Liver (tissue), 9 donors: ENCODE results near the gene MTA3. TPM values are rescaled to one million over a fixed set of nuclear protein-coding genes. Genes with fewer than 3 reads are reported as not detected.
A peak's percentile ranks its signal among the peaks of the same experiment; 100 is the strongest.

Experiments used
- DNase-seq: peaks from one replicate; pipeline ENCODE4 v3.0.0-alpha.2; 2017; ENCODE audit warnings: low spot score
- H3K27ac ChIP-seq, 2 donors: one replicate each; pipeline ENCODE4 v1.7.0; 2013; ENCODE audit warnings: inconsistent platforms in 2 of 2, low read length in 2 of 2, control low read depth in 1 of 2, low read depth in 1 of 2, mild to moderate bottlenecking in 1 of 2
- H3K27me3 ChIP-seq, 4 donors: one replicate each; pipeline versions ENCODE4 v1.6.1 to v1.7.0; 2013; ENCODE audit warnings: low read length in 3 of 4, inconsistent platforms in 1 of 4, mild to moderate bottlenecking in 1 of 4, moderate library complexity in 1 of 4; ENCODE audit not compliant: control insufficient read depth in 4 of 4, insufficient read depth in 4 of 4
- H3K36me3 ChIP-seq, 4 donors: one replicate each; pipeline versions ENCODE4 v1.6.1 to v1.7.0; 2013; ENCODE audit warnings: low read length in 3 of 4, mild to moderate bottlenecking in 3 of 4, low read depth in 1 of 4, moderate library complexity in 1 of 4; ENCODE audit not compliant: control insufficient read depth in 4 of 4, insufficient read depth in 3 of 4
- H3K4me1 ChIP-seq, 4 donors: one replicate each; pipeline versions ENCODE4 v1.6.1 to v1.7.0; 2013; ENCODE audit warnings: low read length in 3 of 4, mild to moderate bottlenecking in 3 of 4, moderate library complexity in 1 of 4; ENCODE audit not compliant: control insufficient read depth in 4 of 4, insufficient read depth in 4 of 4
- H3K4me3 ChIP-seq, 3 donors: one replicate each; pipeline versions ENCODE4 v1.6.1 to v1.7.0; 2013; ENCODE audit warnings: low read length in 3 of 3, control low read depth in 1 of 3, low read depth in 1 of 3, mild to moderate bottlenecking in 1 of 3
- H3K9ac ChIP-seq, 2 donors: one replicate each; pipeline ENCODE4 v1.7.0; 2013; ENCODE audit warnings: low read length in 2 of 2, mild to moderate bottlenecking in 2 of 2, moderate library complexity in 2 of 2, control low read depth in 1 of 2, low read depth in 1 of 2
- H3K9me3 ChIP-seq, 4 donors: one replicate each; pipeline versions ENCODE4 v1.6.1 to v1.7.0; 2013; ENCODE audit warnings: low read length in 3 of 4; ENCODE audit not compliant: control insufficient read depth in 4 of 4
- CTCF ChIP-seq: fragments of 150-350 bp; IDR thresholded peaks from 2 replicates; pipeline ENCODE4 v1.5.1; 2017; ENCODE audit warnings: improper control_type of control experiment, low read depth, low read length; ENCODE audit not compliant: missing input control
- EGR1 ChIP-seq, 2 donors: IDR thresholded peaks; 2 replicates each; pipeline ENCODE4 v1.6.1; 2016 to 2018; ENCODE audit warnings: antibody characterized with exemption in 2 of 2, low read depth in 2 of 2
- FOXA1 ChIP-seq: IDR thresholded peaks from 2 replicates; pipeline ENCODE4 v1.6.1; 2016; ENCODE audit warnings: antibody characterized with exemption
- FOXA2 ChIP-seq: IDR thresholded peaks from 2 replicates; pipeline ENCODE4 v1.6.1; 2016; ENCODE audit warnings: antibody characterized with exemption
- GABPA ChIP-seq, 2 donors: IDR thresholded peaks in 1 of 2; conservative IDR thresholded peaks in 1 of 2; 2 replicates each; pipeline ENCODE4 v1.6.1; 2016; ENCODE audit warnings: antibody characterized with exemption in 2 of 2, mild to moderate bottlenecking in 1 of 2, moderate library complexity in 1 of 2
- HNF4A ChIP-seq, 2 donors: conservative IDR thresholded peaks; 2 replicates each; pipeline ENCODE4 v1.6.1; 2016; ENCODE audit warnings: antibody characterized with exemption in 2 of 2, mild to moderate bottlenecking in 2 of 2
- HNF4G ChIP-seq: IDR thresholded peaks from 2 replicates; pipeline ENCODE4 v1.6.1; 2016; ENCODE audit warnings: antibody characterized with exemption
- JUND ChIP-seq, 2 donors: IDR thresholded peaks; 2 replicates each; pipeline ENCODE4 v1.6.1; 2016; ENCODE audit warnings: antibody characterized with exemption in 2 of 2
- MAX ChIP-seq: IDR thresholded peaks from 2 replicates; pipeline ENCODE4 v1.6.1; 2016; ENCODE audit warnings: antibody characterized with exemption
- RAD21 ChIP-seq, 2 donors: IDR thresholded peaks; 2 replicates each; pipeline ENCODE4 v1.6.1; 2016; ENCODE audit warnings: antibody characterized with exemption in 2 of 2, mild to moderate bottlenecking in 2 of 2
- REST ChIP-seq: IDR thresholded peaks from 2 replicates; pipeline ENCODE4 v1.6.1; 2016; ENCODE audit warnings: antibody characterized with exemption, mild to moderate bottlenecking
- RXRA ChIP-seq, 2 donors: IDR thresholded peaks; 2 replicates each; pipeline ENCODE4 v1.6.1; 2017 to 2018; ENCODE audit warnings: antibody characterized with exemption in 2 of 2, mild to moderate bottlenecking in 1 of 2
- SP1 ChIP-seq: IDR thresholded peaks from 2 replicates; pipeline ENCODE4 v1.6.1; 2018; ENCODE audit warnings: antibody characterized with exemption, mild to moderate bottlenecking
- TAF1 ChIP-seq: conservative IDR thresholded peaks from 2 replicates; pipeline ENCODE4 v1.6.1; 2016; ENCODE audit warnings: antibody characterized with exemption, mild to moderate bottlenecking
- YY1 ChIP-seq: IDR thresholded peaks from 2 replicates; pipeline ENCODE4 v1.6.1; 2016; ENCODE audit warnings: antibody characterized with exemption, mild to moderate bottlenecking
- ZBTB33 ChIP-seq: IDR thresholded peaks from 2 replicates; pipeline ENCODE4 v1.6.1; 2016; ENCODE audit warnings: antibody characterized with exemption
- WGBS: extraction: QIAGEN DNeasy Blood & Tissue Kit; methylation state at CpG from one replicate; pipeline ENCODE4 v1.1.7; 2013; 5-methylcytosine and 5-hydroxymethylcytosine counted together
- polyA plus RNA-seq, 2 donors: library from polyadenylated mRNA; stranded (reverse) in 1 of 2; unstranded in 1 of 2; fragments of 200-250 nt in 1 of 2; fragments of >200 nt in 1 of 2; fragmentation: Nextera tagmentation in 1 of 2; extraction: Ambion mirVana in 1 of 2; gene quantifications; one replicate each; pipeline versions ENCODE4 v1.2.1 to v1.2.3, GENCODE V29; 2013 to 2015
- total RNA-seq, 2 donors: library from RNA; depleted of rRNA; stranded (reverse); fragments of >200 nt; gene quantifications; one replicate each; pipeline ENCODE4 v1.2.3, GENCODE V29; 2014
- donor health status: healthy.
- donor health status: healthy.
- donor health status: healthy.
- donor health status: healthy.
- donor health status: healthy.

Gene MTA3
- total and polyA plus RNA-seq, 4 donors = 5.5 to 10.3 (median 6.8) TPM

- H3K27me3 ChIP-seq = no peaks in the 10 kb centered on the region
- TF ChIP-seq GABPA (IDR thresholded peaks at IDR 0.05 in 1 of 2, conservative IDR thresholded peaks at IDR 0.05 in 1 of 2) (no peak), HNF4A (conservative IDR thresholded peaks at IDR 0.05) (peak in 1 of 2 donors; percentile 15)
- no peak for DNase-seq
- peaks cover 0 to 13% (median 7%) of the 10 kb centered on the region in 4 donors for H3K36me3 ChIP-seq
- no peak overlapping the region for H3K27ac ChIP-seq
- WGBS = 61% methylated on average over 2 of the region's 2 CpGs
- peaks cover 0 to 4% (median under 1%) of the 10 kb centered on the region in 4 donors for H3K4me1 ChIP-seq
- no peak overlapping the region for H3K4me3 ChIP-seq
- no peak overlapping the region for H3K9ac ChIP-seq
- no peaks in the 10 kb centered on the region for H3K9me3 ChIP-seq
Measured at GRCh38 chr2:42764901-42765300, 196.5 kb downstream of the MTA3 start.

- peaks cover 0 to 14% (median 7%) of the 10 kb centered on the region in 4 donors for H3K36me3 ChIP-seq
- DNase-seq = no peak
- TF ChIP-seq HNF4A (conservative IDR thresholded peaks at IDR 0.05) (no peak), HNF4G (no peak), RXRA (IDR thresholded peaks at IDR 0.05) (no peak), JUND (IDR thresholded peaks at IDR 0.05) (no peak), ZBTB33 (no peak), RAD21 (IDR thresholded peaks at IDR 0.05) (no peak), MAX (no peak), GABPA (IDR thresholded peaks at IDR 0.05 in 1 of 2, conservative IDR thresholded peaks at IDR 0.05 in 1 of 2) (no peak), TAF1 (no peak), REST (no peak), CTCF (no peak), FOXA2 (no peak), SP1 (no peak), FOXA1 (no peak), EGR1 (IDR thresholded peaks at IDR 0.05; ENCODE audit: low read depth in 2 of 2) (no peak), YY1 (no peak)
- H3K9ac ChIP-seq = no peak overlapping the region
- H3K4me3 ChIP-seq = no peak overlapping the region
- no peak overlapping the region for H3K27ac ChIP-seq
- no peaks in the 10 kb centered on the region for H3K27me3 ChIP-seq
- H3K9me3 ChIP-seq = no peaks in the 10 kb centered on the region
- peaks cover 0 to 4% (median under 1%) of the 10 kb centered on the region in 4 donors for H3K4me1 ChIP-seq
- WGBS = 96% methylated on average over 9 of the region's 9 CpGs
Measured at GRCh38 chr2:42765686-42766085, 197.3 kb downstream of the MTA3 start.
